ENCODE data around the gene SLC35D2.

The SLC35D2 gene

DNA sequence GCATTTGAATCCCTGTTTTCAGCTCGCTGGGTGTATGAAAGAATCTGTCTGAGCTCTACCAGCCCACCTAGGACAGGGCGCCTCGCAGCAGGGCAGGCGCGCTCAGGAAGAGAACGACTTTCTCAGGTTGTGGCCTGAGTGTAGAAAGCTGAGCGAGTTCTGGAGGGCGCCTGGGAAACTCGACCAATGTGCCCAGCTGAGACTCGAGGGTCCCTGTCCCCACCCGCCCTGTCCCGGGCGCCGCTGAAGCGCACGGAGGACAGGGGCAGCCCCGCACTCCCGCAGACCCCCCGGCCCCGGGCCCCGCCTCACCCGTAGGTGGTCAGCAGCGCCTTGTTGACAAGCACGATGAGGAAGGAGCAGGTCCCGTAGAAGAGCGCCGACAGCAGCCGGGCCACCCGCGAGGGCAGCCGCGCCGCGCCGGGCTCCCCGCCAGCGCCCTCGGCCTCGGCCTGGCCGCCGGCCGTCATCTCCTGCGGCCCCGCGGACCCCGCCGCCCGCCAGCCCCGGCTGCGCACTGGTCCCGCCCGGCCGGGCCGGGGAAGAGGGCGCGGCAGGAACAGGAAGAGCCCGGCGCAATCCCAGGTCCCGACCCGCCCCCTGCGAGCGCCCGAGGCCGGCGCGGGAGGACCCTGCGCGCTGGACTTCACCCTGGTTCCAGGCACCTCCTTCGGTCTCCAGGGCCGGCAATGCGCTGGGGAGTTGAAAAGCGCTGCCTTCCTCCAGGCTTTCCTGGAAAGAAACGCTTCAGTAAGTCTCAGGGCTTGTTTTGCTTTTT is at the start of gene SLC35D2:
Gene SLC35D2, minus strand, starts transcription at position 547 of the 778 bp plus-strand sequence. Its CDS starts 77 bp downstream, at position 470.
- peak; percentile 74 for DNase-seq (ENCODE audit: low read depth)

DNA sequence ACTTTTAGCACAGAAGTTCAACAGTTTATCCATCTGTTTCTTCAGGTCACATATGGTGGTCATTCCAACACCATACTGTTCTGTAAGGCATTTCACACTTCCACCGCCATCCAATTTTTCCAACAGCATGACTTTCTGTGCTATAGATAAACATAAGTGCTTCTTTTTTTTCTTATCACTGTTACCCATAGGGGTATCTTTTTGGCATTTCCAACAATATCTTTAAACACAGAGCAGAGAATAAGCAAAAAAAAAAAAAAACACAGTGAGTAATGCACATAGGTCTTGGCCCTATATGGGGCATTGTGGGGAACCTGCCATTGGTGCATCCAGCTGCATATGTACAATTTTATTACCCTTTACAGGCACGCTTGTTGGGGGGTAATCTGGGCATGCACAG is 46.9 kb upstream of the SLC35D2 start:
- no peak for DNase-seq (ENCODE audit: low read depth)

DNA sequence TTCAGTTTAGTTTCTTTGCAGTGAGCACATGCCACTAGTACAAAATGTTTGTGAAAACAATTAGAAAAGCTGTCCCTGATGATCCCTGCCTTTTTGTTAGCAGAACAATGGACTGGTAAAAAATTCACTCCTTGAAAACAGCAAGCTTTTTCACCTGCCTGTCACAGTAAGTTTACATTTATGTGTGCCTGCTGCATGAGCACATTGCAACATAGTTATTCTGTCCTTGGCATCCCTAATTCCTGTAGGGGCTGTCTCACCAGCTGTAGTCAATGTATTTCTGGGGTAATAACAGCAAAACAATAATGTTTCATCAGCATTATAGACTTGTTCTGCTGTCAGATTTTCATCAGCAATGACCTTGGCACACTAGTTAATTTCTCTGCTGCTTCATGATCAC is 46.2 kb upstream of the SLC35D2 start:
- DNase-seq (ENCODE audit: low read depth) = no peak

DNA sequence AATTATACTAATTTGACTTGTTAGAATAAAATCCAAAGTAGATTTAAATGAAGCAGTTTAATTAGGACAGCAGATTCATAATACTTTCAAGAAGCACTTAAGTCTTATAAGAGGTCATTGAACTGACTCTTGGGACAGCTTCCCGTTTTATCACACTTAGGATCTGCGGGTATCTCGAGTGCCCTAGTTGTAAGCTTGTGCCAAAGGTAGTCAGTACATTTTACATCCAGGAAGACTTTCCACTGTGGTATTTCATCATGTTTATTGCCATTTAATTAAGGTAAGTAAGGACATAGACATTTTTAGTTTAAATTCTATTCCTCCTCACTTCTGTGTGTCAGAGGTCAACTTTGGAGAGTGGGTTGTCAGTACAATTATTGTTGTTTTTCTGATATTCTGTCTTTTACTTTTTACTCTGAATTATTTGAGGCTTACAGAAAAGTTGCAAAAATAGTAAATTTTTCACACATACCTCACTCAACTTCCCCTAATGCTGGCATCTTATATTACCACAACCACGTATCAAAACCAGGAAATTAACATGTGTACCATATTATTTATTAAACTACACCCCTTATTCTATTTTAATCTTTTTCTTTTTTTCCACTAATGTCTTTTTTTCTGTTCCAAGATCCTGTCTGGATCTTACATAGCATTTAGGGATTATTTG is 42.1 kb upstream of the SLC35D2 start:
- no peak for DNase-seq (ENCODE audit: low read depth)

DNA sequence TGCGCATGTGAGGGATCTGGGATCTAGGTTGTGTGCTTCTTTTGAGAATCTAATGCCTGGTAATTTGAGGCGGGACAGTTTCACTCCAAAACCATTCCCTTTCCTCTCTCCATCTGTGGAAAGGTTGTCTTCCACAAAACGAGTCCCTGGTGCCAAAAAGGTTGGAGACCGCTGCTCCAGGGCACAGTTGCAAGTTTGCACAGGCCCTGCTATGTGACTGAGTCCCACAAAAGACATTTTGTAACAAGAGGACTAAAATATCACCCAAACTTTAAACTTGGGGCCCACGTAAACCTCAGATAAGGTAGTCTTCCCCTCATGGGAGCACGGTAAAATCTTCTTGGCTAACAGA is 40.5 kb upstream of the SLC35D2 start:
- DNase-seq (ENCODE audit: low read depth) = no peak

GRCh38 chr9:96423322-96423984 is 39.9 kb upstream of the SLC35D2 start:
- DNase-seq (ENCODE audit: low read depth) = no peak

- DNase-seq (ENCODE audit: low read depth) = peak; percentile 98
These were observed 37.1 kb upstream of the SLC35D2 start for GRCh38 chr9:96420468-96421219.

- DNase-seq (ENCODE audit: low read depth) = no peak
These were observed 36.1 kb upstream of the SLC35D2 start for GRCh38 chr9:96419691-96419969.

GRCh38 chr9:96418920-96419690 is 35.6 kb upstream of the SLC35D2 start:
- DNase-seq (ENCODE audit: low read depth) = peak; percentile 66

GRCh38 chr9:96418083-96418919 is 34.8 kb upstream of the SLC35D2 start, which contains the start of gene ZNF367:
TSS of gene ZNF367 (minus strand) at chr9:96418370. CDS start at chr9:96418032, 338 bp downstream.
- peak; percentile 99 for DNase-seq (ENCODE audit: low read depth)

DNA sequence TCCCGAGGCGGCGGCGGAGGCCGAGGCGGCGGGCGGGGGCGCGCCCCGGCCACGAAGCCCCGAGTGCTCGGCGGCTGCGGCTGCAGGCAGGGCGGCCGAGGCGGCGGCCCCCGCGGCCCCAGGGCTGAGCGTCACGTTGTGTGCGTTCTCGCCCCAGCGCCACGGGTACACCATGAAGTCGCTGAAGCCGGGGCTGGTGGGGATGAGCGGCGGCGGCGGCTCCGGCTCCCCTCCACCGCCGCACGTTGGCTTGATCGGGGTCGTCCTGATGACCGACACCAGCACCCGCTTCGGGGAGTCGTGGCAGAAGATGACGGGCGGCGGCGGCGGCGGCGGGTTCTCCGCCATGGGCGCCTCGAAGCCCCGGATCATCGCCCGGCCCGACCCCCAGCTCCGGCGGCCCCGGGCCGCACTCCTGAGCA is 34.2 kb upstream of the SLC35D2 start:
- DNase-seq (ENCODE audit: low read depth) = no peak

DNA sequence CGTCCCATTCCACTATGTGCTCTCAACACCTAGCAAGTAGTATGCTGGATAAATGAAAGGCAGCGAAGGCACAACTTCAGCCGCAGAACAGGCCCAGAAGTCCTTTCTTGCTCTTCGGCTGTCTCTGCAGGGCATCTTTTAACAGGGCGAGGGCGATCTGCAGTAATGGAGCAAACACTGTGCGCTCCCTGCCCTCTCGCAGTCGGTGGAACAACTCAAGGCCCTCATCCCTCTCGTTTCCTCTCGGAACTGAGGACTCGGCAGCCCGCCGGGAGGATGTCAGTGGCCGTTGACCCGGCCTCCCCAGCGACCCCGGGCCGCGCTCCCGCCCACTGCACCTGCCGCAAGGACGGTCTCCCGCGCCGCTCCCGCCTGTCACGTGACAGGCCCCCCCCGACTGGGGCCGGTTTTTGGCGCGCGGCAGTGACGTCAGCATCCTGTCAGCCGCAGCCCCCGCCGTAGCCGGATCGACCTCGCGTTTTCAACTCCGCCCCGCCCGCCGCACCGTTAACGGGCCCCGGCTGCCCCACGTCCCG is 33.6 kb upstream of the SLC35D2 start:
- peak; percentile 81 for DNase-seq (ENCODE audit: low read depth)

- no peak for DNase-seq (ENCODE audit: low read depth)
These were observed 30.1 kb upstream of the SLC35D2 start for GRCh38 chr9:96413302-96414221.

GRCh38 chr9:96412174-96412913 is 28.8 kb upstream of the SLC35D2 start:
- no peak for DNase-seq (ENCODE audit: low read depth)

- DNase-seq (ENCODE audit: low read depth) = no peak
These were observed 27.8 kb upstream of the SLC35D2 start for GRCh38 chr9:96411129-96411838.

- DNase-seq (ENCODE audit: low read depth) = no peak
These were observed 25.1 kb upstream of the SLC35D2 start for GRCh38 chr9:96408409-96409280.

All from EH (cell line).